Fibroblast of lung (primary cell): ENCODE measurements around the gene TCF20.

ENCODE experiments used
- CTCF ChIP-seq, 2 donors: IDR thresholded peaks in 1 of 2; conservative IDR thresholded peaks in 1 of 2; 1 replicate in 1 of 2; 2 replicates in 1 of 2; pipeline ENCODE4 v1.5.1; 2011 to 2012; ENCODE audit warnings: low read length in 2 of 2, control low read depth in 1 of 2, inconsistent platforms in 1 of 2, low read depth in 1 of 2, mild to moderate bottlenecking in 1 of 2
- EZH2 ChIP-seq: IDR thresholded peaks from 2 replicates; pipeline ENCODE4 v1.5.1; 2012; ENCODE audit warnings: low read length, control low read depth, mild to moderate bottlenecking; ENCODE audit errors: missing control alignments

GRCh38 chr22:42288791-42289190 lies 18.3 kb upstream of the TCF20 start:
- TF ChIP-seq CTCF (conservative IDR thresholded peaks at IDR 0.05 in 1 of 2, IDR thresholded peaks at IDR 0.05 in 1 of 2; ENCODE audit: low read depth in 1 of 2, low read length in 2 of 2): no peak
- no peak for TF ChIP-seq EZH2
